Endothelial cell (in vitro differentiated cells): ENCODE measurements around the gene RAB40B. TPM values are rescaled to one million over a fixed set of nuclear protein-coding genes. Genes with fewer than 3 reads are reported as not detected.

Experiments used
- DNase-seq: peaks from one replicate; pipeline ENCODE4 v3.0.0; 2021; ENCODE audit warnings: low spot score
- H3K27ac Mint-ChIP-seq: one replicate; pipeline ENCODE4 v1.8.0; 2021; ENCODE audit warnings: mixed read lengths, inconsistent platforms; ENCODE audit not compliant: unreplicated experiment
- H3K27me3 Mint-ChIP-seq: one replicate; pipeline ENCODE4 v1.8.0; 2021; ENCODE audit warnings: mild to moderate bottlenecking, moderate library complexity, mixed read lengths, inconsistent platforms; ENCODE audit not compliant: unreplicated experiment
- H3K36me3 Mint-ChIP-seq: one replicate; pipeline ENCODE4 v1.8.0; 2021; ENCODE audit warnings: mild to moderate bottlenecking, low read depth, mixed read lengths, inconsistent platforms; ENCODE audit not compliant: unreplicated experiment
- H3K4me1 Mint-ChIP-seq: one replicate; pipeline ENCODE4 v1.8.0; 2021; ENCODE audit warnings: mild to moderate bottlenecking, mixed read lengths, inconsistent platforms; ENCODE audit not compliant: unreplicated experiment
- H3K4me3 Mint-ChIP-seq: one replicate; pipeline ENCODE4 v1.8.0; 2021; ENCODE audit warnings: mild to moderate bottlenecking, mixed read lengths, inconsistent platforms; ENCODE audit not compliant: unreplicated experiment
- H3K9me3 Mint-ChIP-seq: one replicate; pipeline ENCODE4 v1.8.0; 2021; ENCODE audit warnings: mixed read lengths, inconsistent platforms; ENCODE audit not compliant: unreplicated experiment
- total RNA-seq: library from RNA; stranded (reverse); fragmentation: NEBNext Ultra II Directional; extraction: Animal tissue kit (Norgen Biotek cat#: 25700); gene quantifications from one replicate; pipeline ENCODE4 v1.2.1, GENCODE V29; 2021; ENCODE audit not compliant: unreplicated experiment
- TF ChIP-seq, protein P1 (sequence below): fragments of 200-600 bp; sonication (generic); IDR thresholded peaks from one replicate; pipeline ENCODE4 v1.5.0; 2021; ENCODE audit warnings: antibody characterized with exemption; ENCODE audit not compliant: unreplicated experiment

RAB40B gene
- total RNA-seq, 1 donor from 2014 or later = 6.7 TPM

GRCh38 chr17:82686366-82687324 is 11.9 kb downstream of the RAB40B start:
- Mint-ChIP-seq H3K27ac (no peak overlapping the region), H3K36me3 (peaks cover 8% of the 10 kb centered on the region), H3K4me1 (no peaks in the 10 kb centered on the region), H3K9me3 (peaks cover 5% of the 10 kb centered on the region), H3K4me3 (no peak overlapping the region), H3K27me3 (peaks cover 3% of the 10 kb centered on the region)
- TF ChIP-seq, protein P1, sequence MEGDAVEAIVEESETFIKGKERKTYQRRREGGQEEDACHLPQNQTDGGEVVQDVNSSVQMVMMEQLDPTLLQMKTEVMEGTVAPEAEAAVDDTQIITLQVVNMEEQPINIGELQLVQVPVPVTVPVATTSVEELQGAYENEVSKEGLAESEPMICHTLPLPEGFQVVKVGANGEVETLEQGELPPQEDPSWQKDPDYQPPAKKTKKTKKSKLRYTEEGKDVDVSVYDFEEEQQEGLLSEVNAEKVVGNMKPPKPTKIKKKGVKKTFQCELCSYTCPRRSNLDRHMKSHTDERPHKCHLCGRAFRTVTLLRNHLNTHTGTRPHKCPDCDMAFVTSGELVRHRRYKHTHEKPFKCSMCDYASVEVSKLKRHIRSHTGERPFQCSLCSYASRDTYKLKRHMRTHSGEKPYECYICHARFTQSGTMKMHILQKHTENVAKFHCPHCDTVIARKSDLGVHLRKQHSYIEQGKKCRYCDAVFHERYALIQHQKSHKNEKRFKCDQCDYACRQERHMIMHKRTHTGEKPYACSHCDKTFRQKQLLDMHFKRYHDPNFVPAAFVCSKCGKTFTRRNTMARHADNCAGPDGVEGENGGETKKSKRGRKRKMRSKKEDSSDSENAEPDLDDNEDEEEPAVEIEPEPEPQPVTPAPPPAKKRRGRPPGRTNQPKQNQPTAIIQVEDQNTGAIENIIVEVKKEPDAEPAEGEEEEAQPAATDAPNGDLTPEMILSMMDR = no peak
- no peak for DNase-seq

DNA sequence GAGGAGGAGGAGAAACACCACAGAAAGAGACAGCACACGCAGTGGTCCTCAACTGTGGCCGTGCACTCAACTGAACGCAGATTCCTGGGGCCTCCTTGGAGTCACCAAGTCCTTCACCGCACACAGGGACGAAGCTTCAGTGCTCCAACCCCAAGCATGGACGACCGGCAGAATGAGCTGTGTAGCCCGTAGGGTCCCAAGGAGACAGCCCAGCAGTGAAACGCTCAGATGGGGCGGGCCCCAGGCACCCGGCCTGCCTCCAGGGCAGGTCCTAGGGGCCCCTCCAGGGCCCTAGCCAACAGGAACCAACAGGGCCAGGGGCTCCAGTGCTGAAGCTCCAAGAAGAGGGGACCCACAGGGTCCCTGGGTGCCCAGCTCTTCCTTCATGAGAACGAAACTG is 13.2 kb downstream of the RAB40B start:
- TF ChIP-seq, protein P1 = no peak
- Mint-ChIP-seq H3K4me1 (no peaks in the 10 kb centered on the region), H3K27me3 (peaks cover 1% of the 10 kb centered on the region), H3K9me3 (peaks cover 5% of the 10 kb centered on the region), H3K27ac (no peak overlapping the region), H3K36me3 (peaks cover 8% of the 10 kb centered on the region), H3K4me3 (no peak overlapping the region)
- DNase-seq = no peak

DNA sequence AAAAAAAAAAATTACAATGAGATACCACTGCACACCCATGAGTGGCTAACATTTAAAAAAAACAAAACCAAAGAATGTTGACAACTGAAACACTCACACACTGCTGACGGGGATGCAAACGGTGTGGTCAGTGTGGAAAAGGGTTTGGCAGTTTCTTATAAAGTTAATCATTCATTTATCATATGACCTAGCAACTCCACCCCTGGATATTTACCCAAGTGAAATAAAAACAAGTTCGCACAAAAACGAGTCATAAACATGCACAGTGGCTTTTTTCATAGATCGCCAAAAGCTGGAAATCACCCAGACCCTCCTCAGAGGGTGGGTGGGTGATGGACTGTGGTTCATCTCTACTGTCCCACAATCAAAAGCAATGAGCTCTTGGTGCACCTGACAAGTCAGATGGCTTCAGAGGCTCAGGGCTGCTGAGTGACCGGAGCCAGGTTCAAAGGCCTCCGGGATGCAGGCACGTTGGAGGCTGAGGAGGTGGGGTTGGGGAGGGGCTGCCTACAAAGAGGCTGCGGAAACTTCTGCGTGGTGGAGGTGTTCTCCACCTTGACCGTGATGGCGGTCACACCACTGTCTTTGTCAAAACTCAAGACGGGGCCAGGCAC is 14.2 kb downstream of the RAB40B start:
- peaks cover 5% of the 10 kb centered on the region for H3K36me3 Mint-ChIP-seq
- H3K9me3 Mint-ChIP-seq = peaks cover 5% of the 10 kb centered on the region
- DNase-seq = no peak
- no peaks in the 10 kb centered on the region for H3K27me3 Mint-ChIP-seq
- no peak overlapping the region for H3K27ac Mint-ChIP-seq
- TF ChIP-seq, protein P1 = no peak
- no peaks in the 10 kb centered on the region for H3K4me1 Mint-ChIP-seq
- no peak overlapping the region for H3K4me3 Mint-ChIP-seq

DNA sequence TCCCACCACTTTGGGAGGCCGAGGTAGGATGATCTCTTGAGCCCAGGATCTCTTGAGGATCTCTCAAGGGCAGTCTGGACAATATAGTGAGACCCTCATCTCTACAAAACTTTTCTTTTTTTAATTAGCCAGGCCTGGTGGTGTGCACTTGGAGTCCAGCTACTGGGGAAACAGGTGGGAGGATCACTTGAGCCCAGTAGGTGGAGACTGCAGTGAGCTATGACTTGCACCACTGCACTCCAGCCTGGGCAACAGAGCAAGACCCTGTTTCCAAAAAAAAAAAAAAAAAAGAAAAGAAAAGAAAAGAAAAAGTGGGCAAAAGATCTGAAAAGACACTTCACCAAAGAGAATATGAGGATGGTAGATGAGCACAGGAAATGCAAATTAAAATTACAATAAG is 15.0 kb downstream of the RAB40B start:
- H3K4me1 Mint-ChIP-seq = no peaks in the 10 kb centered on the region
- H3K27me3 Mint-ChIP-seq = no peaks in the 10 kb centered on the region
- peaks cover 5% of the 10 kb centered on the region for H3K9me3 Mint-ChIP-seq
- no peak overlapping the region for H3K27ac Mint-ChIP-seq
- H3K36me3 Mint-ChIP-seq = peaks cover 5% of the 10 kb centered on the region
- DNase-seq = no peak
- TF ChIP-seq, protein P1 = no peak
- no peak overlapping the region for H3K4me3 Mint-ChIP-seq

- H3K27ac Mint-ChIP-seq = no peak overlapping the region
- no peak for DNase-seq
- no peaks in the 10 kb centered on the region for H3K27me3 Mint-ChIP-seq
- no peak overlapping the region for H3K4me3 Mint-ChIP-seq
- H3K36me3 Mint-ChIP-seq = no peaks in the 10 kb centered on the region
- TF ChIP-seq, protein P1 = no peak
- peaks cover 5% of the 10 kb centered on the region for H3K9me3 Mint-ChIP-seq
- H3K4me1 Mint-ChIP-seq = no peaks in the 10 kb centered on the region
These were observed 17.0 kb downstream of the RAB40B start for GRCh38 chr17:82681547-82681946.
